NB4 (cell line): ENCODE measurements around the gene MMD.
"Not testable (repeated sequence)": the region's sequence is repeated elsewhere in the genome, so short reads cannot be mapped to it uniquely, and the experiment has no call there.

Experiments used
- DNase-seq: peaks from one replicate; pipeline ENCODE4 v3.0.0; 2010; ENCODE audit warnings: low read depth
- H3K4me3 ChIP-seq: one replicate; pipeline ENCODE4 v1.5.1; 2011; ENCODE audit warnings: mild to moderate bottlenecking, low read depth, low read length, moderate library complexity
- CTCF ChIP-seq: IDR thresholded peaks from one replicate; pipeline ENCODE4 v1.5.1; 2012; ENCODE audit warnings: low read depth, low read length
- MAX ChIP-seq: IDR thresholded peaks from 2 replicates; pipeline ENCODE4 v1.6.1; 2011; ENCODE audit warnings: low read depth, low read length
- MYC ChIP-seq: IDR thresholded peaks from 2 replicates; pipeline ENCODE4 v1.6.1; 2011; ENCODE audit warnings: low read depth, low read length
- POLR2A ChIP-seq: IDR thresholded peaks from 2 replicates; pipeline ENCODE4 v1.6.1; 2011; ENCODE audit warnings: mild to moderate bottlenecking; ENCODE audit not compliant: insufficient read length; ENCODE audit errors: extremely low read depth

Gene MMD

GRCh38 chr17:55405600-55405999 lies 16.0 kb downstream of the MMD start:
- no peak overlapping the region for H3K4me3 ChIP-seq
- DNase-seq = no peak
- TF ChIP-seq MYC (no peak), POLR2A (no peak)

GRCh38 chr17:55404197-55404596 lies 17.4 kb downstream of the MMD start:
- H3K4me3 ChIP-seq, DNase-seq: not testable (repeated sequence)

GRCh38 chr17:55402374-55402773 lies 19.3 kb downstream of the MMD start:
- TF ChIP-seq POLR2A = no peak
- TF ChIP-seq MYC = no peak
- no peak for TF ChIP-seq MAX
- TF ChIP-seq CTCF = no peak
- no peak overlapping the region for H3K4me3 ChIP-seq
- DNase-seq = no peak

GRCh38 chr17:55398689-55399088 lies 22.9 kb downstream of the MMD start:
- TF ChIP-seq CTCF (no peak), MYC (no peak), POLR2A (no peak), MAX (no peak)
- no peak for DNase-seq
- H3K4me3 ChIP-seq = no peak overlapping the region

GRCh38 chr17:55395803-55396505 lies 25.7 kb downstream of the MMD start:
- no peak overlapping the region for H3K4me3 ChIP-seq
- TF ChIP-seq MAX (no peak), CTCF (no peak), POLR2A (no peak), MYC (no peak)
- no peak for DNase-seq

GRCh38 chr17:55394357-55395021 lies 27.1 kb downstream of the MMD start:
- H3K4me3 ChIP-seq = no peak overlapping the region
- TF ChIP-seq MAX = no peak
- TF ChIP-seq POLR2A = no peak
- TF ChIP-seq MYC = no peak
- TF ChIP-seq CTCF = no peak
- DNase-seq = no peak
